Upper lobe of left lung (tissue), 6 donors: Measurements from ENCODE around the gene UBAP1L. TPM values are rescaled to one million over a fixed set of nuclear protein-coding genes. Genes with fewer than 3 reads are reported as not detected.
A peak's percentile ranks its signal among the peaks of the same experiment; 100 is the strongest.

Experiments
- ATAC-seq, 2 donors: fragments of 200-7000 bp; cut with Tn5 transposase; one replicate each; pipeline ENCODE4 v1.9.1; 2022; ENCODE audit warnings: mild to moderate bottlenecking in 2 of 2, moderate library complexity in 2 of 2; ENCODE audit not compliant: low FRiP score in 2 of 2
- DNase-seq, 2 donors: peaks; one replicate each; pipeline ENCODE4 v3.0.0-alpha.2; 2019 to 2020
- H3K27ac ChIP-seq, 4 donors: fragments of 200-600 bp; sonication (generic); one replicate each; pipeline ENCODE4 v1.5.1; 2016 to 2019
- H3K27me3 ChIP-seq, 4 donors: fragments of 200-600 bp; sonication (generic); one replicate each; pipeline ENCODE4 v1.5.1; 2017 to 2019
- H3K36me3 ChIP-seq, 4 donors: fragments of 200-600 bp; sonication (generic); one replicate each; pipeline ENCODE4 v1.5.1; 2016 to 2019
- H3K4me1 ChIP-seq, 4 donors: fragments of 200-600 bp; sonication (generic); one replicate each; pipeline ENCODE4 v1.5.1; 2018 to 2019
- H3K4me3 ChIP-seq, 4 donors: fragments of 200-600 bp; sonication (generic); one replicate each; pipeline ENCODE4 v1.5.1; 2017 to 2019; ENCODE audit warnings: mild to moderate bottlenecking in 2 of 4, moderate library complexity in 1 of 4
- H3K9me3 ChIP-seq, 4 donors: fragments of 200-600 bp; sonication (generic); one replicate each; pipeline ENCODE4 v1.5.1; 2018 to 2019
- EP300 ChIP-seq, 4 donors: sonication (generic); formaldehyde crosslinking; IDR thresholded peaks; one replicate each; pipeline ENCODE4 v1.5.1; 2017; ENCODE audit warnings: antibody characterized with exemption in 4 of 4, control low read depth in 2 of 4
- POLR2A ChIP-seq, 4 donors: fragments of 450-650 bp; IDR thresholded peaks; one replicate each; pipeline ENCODE4 v1.5.1; 2016 to 2017; ENCODE audit warnings: antibody characterized with exemption in 4 of 4, mild to moderate bottlenecking in 2 of 4
- POLR2AphosphoS5 ChIP-seq, 2 donors: sonication (generic); formaldehyde crosslinking; IDR thresholded peaks; one replicate each; pipeline ENCODE4 v1.5.1; 2017; ENCODE audit warnings: antibody characterized with exemption in 2 of 2
- WGBS, 2 donors: methylation state at CpG; one replicate each; pipeline ENCODE4 v1.1.5; 2017 to 2018; 5-methylcytosine and 5-hydroxymethylcytosine counted together
- total RNA-seq, 6 donors: library from RNA; depleted of rRNA in 4 of 6; stranded (reverse); fragments of >200 nt in 4 of 6; gene quantifications; one replicate each; pipeline versions ENCODE4 v1.1.0 to v1.2.1, GENCODE V29; 2016 to 2021
- TF ChIP-seq, protein P1 (sequence below), 6 experiments: fragments of 450-650 bp in 4 of 6; fragments of 200-600 bp in 2 of 6; sonication (generic) in 2 of 6; IDR thresholded peaks; one replicate each; pipeline ENCODE4 v1.5.1; 2016 to 2019; ENCODE audit warnings: antibody characterized with exemption in 6 of 6
- donor health status: DM: no; HTN: no; CAD: no; lungs with moderate emphysema.
- donor health status: DM: no; HTN: yes; CAD: no; lungs with severe emphysema.

UBAP1L gene
- total RNA-seq, 6 donors from 2014 or later, result 3.3 to 10.5 (median 4.8) TPM

DNA sequence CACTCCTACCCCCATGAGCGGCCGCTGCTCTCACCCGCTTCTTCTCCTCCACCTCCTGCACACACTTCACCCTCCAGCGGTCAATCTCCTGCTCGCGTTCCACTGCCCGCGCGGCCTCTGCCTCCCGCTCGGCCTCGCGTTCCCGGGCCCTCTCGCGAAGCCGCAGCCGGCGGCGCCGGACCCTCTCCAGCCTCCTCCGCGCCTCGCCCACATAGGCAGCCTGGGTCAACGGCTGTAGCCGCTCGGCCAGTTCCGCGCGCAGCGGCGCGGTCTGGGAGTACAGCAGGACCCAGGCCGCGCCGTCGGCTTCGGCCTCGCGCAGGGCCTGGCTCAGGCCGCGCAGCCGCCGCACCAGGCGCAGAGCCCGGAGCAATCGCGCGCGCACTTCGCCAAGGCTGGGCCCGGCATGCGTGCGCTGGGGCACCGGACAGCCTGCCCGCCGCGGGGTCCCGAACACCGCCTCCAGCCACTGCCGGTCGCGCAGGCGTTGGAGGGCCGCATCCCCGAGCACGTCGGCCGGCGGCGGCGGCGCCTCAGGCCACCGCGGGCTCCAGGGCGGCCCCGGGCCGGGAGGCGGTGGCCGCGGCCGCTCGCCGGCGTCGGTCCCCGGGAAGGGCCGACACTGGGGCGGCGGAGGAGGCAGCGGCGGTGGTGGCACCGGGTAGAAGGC is 18.0 kb upstream of the UBAP1L start:
- Histone ChIP-seq H3K36me3 (peaks cover 2 to 21% (median 15%) of the 10 kb centered on the region in 4 donors), H3K27me3 (no peaks in the 10 kb centered on the region), H3K4me1 (peaks cover 19 to 32% (median 20%) of the 10 kb centered on the region in 4 donors), H3K27ac (peak overlapping the region; percentile 83 to 93 (median 89)), H3K4me3 (peak overlapping the region; percentile 89 to 95 (median 90)), H3K9me3 (peaks cover 0 to 4% (median 2%) of the 10 kb centered on the region in 4 donors)
- TF ChIP-seq POLR2AphosphoS5 (IDR thresholded peaks at IDR 0.05) (no peak), POLR2A (IDR thresholded peaks at IDR 0.05) (peak in 1 of 4 donors; percentile 57)
- TF ChIP-seq, protein P1, sequence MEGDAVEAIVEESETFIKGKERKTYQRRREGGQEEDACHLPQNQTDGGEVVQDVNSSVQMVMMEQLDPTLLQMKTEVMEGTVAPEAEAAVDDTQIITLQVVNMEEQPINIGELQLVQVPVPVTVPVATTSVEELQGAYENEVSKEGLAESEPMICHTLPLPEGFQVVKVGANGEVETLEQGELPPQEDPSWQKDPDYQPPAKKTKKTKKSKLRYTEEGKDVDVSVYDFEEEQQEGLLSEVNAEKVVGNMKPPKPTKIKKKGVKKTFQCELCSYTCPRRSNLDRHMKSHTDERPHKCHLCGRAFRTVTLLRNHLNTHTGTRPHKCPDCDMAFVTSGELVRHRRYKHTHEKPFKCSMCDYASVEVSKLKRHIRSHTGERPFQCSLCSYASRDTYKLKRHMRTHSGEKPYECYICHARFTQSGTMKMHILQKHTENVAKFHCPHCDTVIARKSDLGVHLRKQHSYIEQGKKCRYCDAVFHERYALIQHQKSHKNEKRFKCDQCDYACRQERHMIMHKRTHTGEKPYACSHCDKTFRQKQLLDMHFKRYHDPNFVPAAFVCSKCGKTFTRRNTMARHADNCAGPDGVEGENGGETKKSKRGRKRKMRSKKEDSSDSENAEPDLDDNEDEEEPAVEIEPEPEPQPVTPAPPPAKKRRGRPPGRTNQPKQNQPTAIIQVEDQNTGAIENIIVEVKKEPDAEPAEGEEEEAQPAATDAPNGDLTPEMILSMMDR (IDR thresholded peaks at IDR 0.05), result peak in 2 of 6 experiments; percentile 17 to 45
- 0% methylated on average over 24 to 45 of the region's 93 CpGs for WGBS, 2 donors
- ATAC-seq, result peak; percentile 79
- peak; percentile 37 to 93 for DNase-seq

DNA sequence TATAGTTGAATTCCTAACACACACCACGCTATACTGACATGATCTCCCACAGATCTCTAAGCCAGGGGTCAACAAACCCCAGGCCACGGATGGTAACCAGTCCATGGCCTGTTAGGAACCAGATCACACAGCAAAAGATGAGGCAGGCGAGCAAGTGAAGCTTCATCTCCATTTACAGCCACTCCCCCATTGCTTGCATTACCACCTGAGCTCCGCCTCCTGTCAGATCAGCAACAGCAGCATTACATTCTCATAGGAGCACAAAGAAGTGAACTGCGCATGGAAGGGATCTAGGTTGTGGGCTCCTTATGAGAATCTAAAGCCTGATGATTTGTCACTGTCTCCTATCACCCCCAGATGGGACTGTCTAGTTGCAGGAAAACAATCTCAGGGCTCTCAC is 15.9 kb upstream of the UBAP1L start:
- Histone ChIP-seq H3K27ac (no peak overlapping the region), H3K9me3 (no peaks in the 10 kb centered on the region), H3K27me3 (no peaks in the 10 kb centered on the region), H3K4me1 (peaks cover 19 to 32% (median 20%) of the 10 kb centered on the region in 4 donors), H3K36me3 (peaks cover 5 to 32% (median 28%) of the 10 kb centered on the region in 4 donors), H3K4me3 (no peak overlapping the region)
- 91 to 93% methylated on average over 5 of the region's 5 CpGs for WGBS, 2 donors
- no peak for TF ChIP-seq EP300 (IDR thresholded peaks at IDR 0.05)
- no peak for TF ChIP-seq POLR2A (IDR thresholded peaks at IDR 0.05)
- TF ChIP-seq POLR2AphosphoS5 (IDR thresholded peaks at IDR 0.05), result no peak
- TF ChIP-seq, protein P1 (IDR thresholded peaks at IDR 0.05), result no peak
- ATAC-seq (no peak), DNase-seq (no peak)

DNA sequence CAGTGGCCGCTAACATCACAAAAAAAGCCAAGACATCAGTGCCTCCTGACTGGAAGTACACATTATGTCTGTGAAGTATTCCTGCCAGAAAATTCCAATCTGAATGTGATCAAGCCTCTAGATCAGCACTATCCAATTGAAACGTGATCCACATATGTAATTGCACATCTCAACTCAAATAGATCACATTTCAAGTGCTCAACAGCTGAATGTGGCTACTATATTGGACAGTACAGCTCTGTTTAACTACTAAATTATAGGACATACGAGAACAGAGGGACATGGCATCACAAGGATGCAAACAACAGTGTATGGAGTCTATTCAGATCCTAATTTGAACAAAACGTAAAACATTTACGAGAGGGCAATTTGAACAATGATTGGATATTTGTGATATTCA is 542 bp upstream of the UBAP1L start:
- DNase-seq (no peak), ATAC-seq (no peak)
- Histone ChIP-seq H3K36me3 (peaks cover 22 to 81% (median 53%) of the 10 kb centered on the region in 4 donors), H3K27me3 (no peaks in the 10 kb centered on the region), H3K4me3 (no peak overlapping the region), H3K4me1 (no peaks in the 10 kb centered on the region), H3K9me3 (no peaks in the 10 kb centered on the region), H3K27ac (no peak overlapping the region)
- WGBS, 2 donors, result 85 to 88% methylated on average over 5 of the region's 5 CpGs
- TF ChIP-seq, protein P1 (IDR thresholded peaks at IDR 0.05), result no peak

GRCh38 chr15:65110676-65111292 is 4.2 kb downstream of the UBAP1L start:
- H3K36me3 ChIP-seq, result peaks cover 6 to 46% (median 23%) of the 10 kb centered on the region in 4 donors
- no peak for DNase-seq
- WGBS, 2 donors, result 52 to 56% methylated on average over 3 of the region's 3 CpGs

More at GRCh38 chr15:65110676-65111292, 4.2 kb downstream of the UBAP1L start:
- TF ChIP-seq POLR2A (IDR thresholded peaks at IDR 0.05), result no peak
- TF ChIP-seq POLR2AphosphoS5 (IDR thresholded peaks at IDR 0.05), result no peak
- TF ChIP-seq, protein P1 (IDR thresholded peaks at IDR 0.05), result no peak
- no peak for TF ChIP-seq EP300 (IDR thresholded peaks at IDR 0.05)
- no peak for ATAC-seq
- H3K27me3 ChIP-seq, result no peaks in the 10 kb centered on the region
- H3K9me3 ChIP-seq, result no peaks in the 10 kb centered on the region
- no peak overlapping the region for H3K4me3 ChIP-seq
- H3K27ac ChIP-seq, result no peak overlapping the region
- H3K4me1 ChIP-seq, result no peaks in the 10 kb centered on the region
